Stimulated activated CD8-positive, alpha-beta memory T cell treated with anti-CD3 and anti-CD28 coated beads, Interleukin-12 subunit alpha, Interleukin-12 subunit beta, amount 100 ng/mL, for 1 hour (primary cell): Measurements from ENCODE around the gene MARCO.
"Not testable (repeated sequence)": the region's sequence is repeated elsewhere in the genome, so short reads cannot be mapped to it uniquely, and the experiment has no call there.

Source experiments
- DNase-seq: peaks from one replicate; pipeline ENCODE4 v3.0.0-alpha.2; 2020; ENCODE audit warnings: low read depth

MARCO gene

GRCh38 chr2:118974103-118974993, 32.4 kb downstream of the MARCO start:
- no peak for DNase-seq

- DNase-seq: no peak
Measured at GRCh38 chr2:118975133-118975532, 33.1 kb downstream of the MARCO start.

- no peak for DNase-seq
Measured at GRCh38 chr2:118978064-118978463, 36.1 kb downstream of the MARCO start.

GRCh38 chr2:118979152-118979861, 37.3 kb downstream of the MARCO start:
- no peak for DNase-seq

GRCh38 chr2:118980022-118980421, 38.0 kb downstream of the MARCO start:
- DNase-seq: no peak

GRCh38 chr2:118980573-118980972, 38.6 kb downstream of the MARCO start:
- DNase-seq: no peak

GRCh38 chr2:118981632-118982031, 39.6 kb downstream of the MARCO start:
- DNase-seq: no peak

GRCh38 chr2:118982039-118982438, 40.0 kb downstream of the MARCO start:
- no peak for DNase-seq

- DNase-seq: no peak
Measured at GRCh38 chr2:118983133-118983532, 41.1 kb downstream of the MARCO start.

- DNase-seq: no peak
Measured at GRCh38 chr2:118983915-118984314, 41.9 kb downstream of the MARCO start.

GRCh38 chr2:118986738-118987137, 44.7 kb downstream of the MARCO start:
- DNase-seq: no peak

- no peak for DNase-seq
Measured at GRCh38 chr2:118987886-118988285, 45.9 kb downstream of the MARCO start.

GRCh38 chr2:118988706-118989105, 46.7 kb downstream of the MARCO start:
- DNase-seq: no peak

GRCh38 chr2:118989481-118989880, 47.5 kb downstream of the MARCO start:
- DNase-seq: no peak

GRCh38 chr2:118990757-118991545, 49.0 kb downstream of the MARCO start:
- no peak for DNase-seq

- no peak for DNase-seq
Measured at GRCh38 chr2:118991554-118991953, 49.6 kb downstream of the MARCO start.

GRCh38 chr2:118992740-118993391, 50.9 kb downstream of the MARCO start:
- DNase-seq: no peak

- DNase-seq: no peak
Measured at GRCh38 chr2:118993392-118993752, 51.4 kb downstream of the MARCO start.

GRCh38 chr2:118994172-118994700, 52.2 kb downstream of the MARCO start:
- no peak for DNase-seq

- no peak for DNase-seq
Measured at GRCh38 chr2:118994778-118995177, 52.8 kb downstream of the MARCO start.

- not testable (repeated sequence) for DNase-seq
Measured at GRCh38 chr2:119003856-119004255, 61.9 kb downstream of the MARCO start.

- no peak for DNase-seq
Measured at GRCh38 chr2:119004602-119005001, 62.6 kb downstream of the MARCO start.
